ENCODE results near the gene CRYGN. TPM values are rescaled to one million over a fixed set of nuclear protein-coding genes. Genes with fewer than 3 reads are reported as not detected.

Gene CRYGN
- total RNA-seq, 1 experiment from 2014 or later, result not detected

GRCh38 chr7:151392002-151392401 lies 47.9 kb downstream of the CRYGN start:
- DNase-seq (ENCODE audit: low spot score), result no peak

- DNase-seq (ENCODE audit: low spot score), result no peak
These were observed 48.6 kb downstream of the CRYGN start for GRCh38 chr7:151391358-151391730.

- no peak for DNase-seq (ENCODE audit: low spot score)
These were observed 49.2 kb downstream of the CRYGN start for GRCh38 chr7:151390598-151391357.

- no peak for DNase-seq (ENCODE audit: low spot score)
These were observed 50.0 kb downstream of the CRYGN start for GRCh38 chr7:151389768-151390597.

- no peak for DNase-seq (ENCODE audit: low spot score)
These were observed 50.7 kb downstream of the CRYGN start for GRCh38 chr7:151389096-151389767.

- no peak for DNase-seq (ENCODE audit: low spot score)
These were observed 51.5 kb downstream of the CRYGN start for GRCh38 chr7:151388430-151388829.

- DNase-seq (ENCODE audit: low spot score), result no peak
These were observed 52.0 kb downstream of the CRYGN start for GRCh38 chr7:151388007-151388297.

- DNase-seq (ENCODE audit: low spot score), result no peak
These were observed 52.6 kb downstream of the CRYGN start for GRCh38 chr7:151387161-151388006.

- no peak for DNase-seq (ENCODE audit: low spot score)
These were observed 53.4 kb downstream of the CRYGN start for GRCh38 chr7:151386301-151387160.

- no peak for DNase-seq (ENCODE audit: low spot score)
These were observed 54.2 kb downstream of the CRYGN start for GRCh38 chr7:151385626-151386300.

- DNase-seq (ENCODE audit: low spot score), result no peak
These were observed 54.9 kb downstream of the CRYGN start for GRCh38 chr7:151384776-151385625.

GRCh38 chr7:151384352-151384697 lies 55.6 kb downstream of the CRYGN start:
- DNase-seq (ENCODE audit: low spot score), result no peak

- no peak for DNase-seq (ENCODE audit: low spot score)
These were observed 56.1 kb downstream of the CRYGN start for GRCh38 chr7:151383638-151384351.

GRCh38 chr7:151382079-151382885 lies 57.7 kb downstream of the CRYGN start:
- DNase-seq (ENCODE audit: low spot score), result no peak

GRCh38 chr7:151381348-151382078 lies 58.4 kb downstream of the CRYGN start:
- no peak for DNase-seq (ENCODE audit: low spot score)

- DNase-seq (ENCODE audit: low spot score), result no peak
These were observed 58.9 kb downstream of the CRYGN start for GRCh38 chr7:151381098-151381347.
